ENCODE measurements around the gene ZNF512B. TPM values are rescaled to one million over a fixed set of nuclear protein-coding genes. Genes with fewer than 3 reads are reported as not detected.

Gene ZNF512B
- total RNA-seq, 2 experiments from 2014 or later = 12.5 to 13.5 TPM

DNA sequence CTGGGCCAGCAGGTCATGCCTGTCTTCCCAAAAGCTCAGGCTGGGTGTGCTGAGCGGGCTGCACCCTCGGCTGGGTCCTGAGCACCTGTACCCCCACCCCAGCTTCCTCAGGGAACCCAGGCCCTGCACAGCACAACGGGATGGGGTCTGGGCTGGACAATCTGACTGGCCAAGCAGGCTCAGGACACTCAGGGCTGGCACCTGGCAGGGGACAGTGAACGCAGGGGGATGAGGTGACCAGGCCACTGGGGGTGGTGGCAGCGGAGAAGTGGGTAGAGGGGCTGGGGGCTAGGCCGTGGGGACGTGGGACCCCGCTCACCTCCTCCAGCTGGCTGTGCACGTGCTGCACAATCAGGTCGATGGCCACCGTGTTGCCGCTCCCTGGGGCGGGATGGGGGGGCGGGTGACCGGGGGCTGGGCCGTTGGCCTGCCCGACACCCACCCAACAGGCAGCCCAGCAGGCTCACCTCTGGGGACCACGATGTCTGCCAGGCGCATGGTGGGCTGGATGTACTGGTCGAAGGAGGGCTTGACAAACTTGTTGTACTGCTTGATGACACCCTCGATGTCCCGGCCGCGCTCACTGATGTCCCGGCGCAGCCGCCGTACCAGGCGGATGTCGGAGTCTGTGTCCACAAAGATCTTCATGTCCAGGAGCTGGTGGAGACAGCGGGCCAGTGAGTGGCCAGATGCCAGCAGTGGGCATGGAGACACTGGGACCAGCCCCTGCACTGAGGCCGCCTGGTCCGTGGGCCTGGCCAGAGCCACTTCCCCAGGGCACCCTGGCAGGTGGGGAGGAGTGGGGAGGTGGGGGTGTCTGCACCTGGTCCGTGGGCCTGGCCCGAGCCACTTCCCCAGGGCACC lies 25.4 kb downstream of the ZNF512B start:
- H3K36me3 Mint-ChIP-seq = peaks cover 11% of the 10 kb centered on the region
- CTCF ChIA-PET = no interaction called here
- POLR2A ChIA-PET = interaction anchor here (1.3 kb wide), 1 partner anchor 8 kb away, joined by 4 read pairs; no protein-coding TSS in a partner anchor

DNA sequence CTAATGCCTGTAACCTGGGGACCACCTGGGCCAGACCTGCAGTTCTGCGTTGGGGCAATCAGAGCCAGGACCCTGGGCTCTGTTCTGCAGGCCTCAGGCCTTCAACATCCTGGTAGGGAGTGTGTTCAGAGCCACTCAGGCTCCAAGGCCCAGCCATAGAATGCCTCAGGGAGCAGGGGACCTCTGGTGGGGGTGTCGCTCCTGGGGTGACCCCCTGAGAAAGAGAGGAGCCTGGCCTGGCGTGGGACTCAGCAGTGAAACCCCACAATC lies 26.0 kb downstream of the ZNF512B start:
- intact Hi-C loops (cut with micrococcal nuclease) = no loop called here
- H3K4me1 Mint-ChIP-seq (ENCODE audit: low read depth) = peaks cover 24% of the 10 kb centered on the region
- H3K27me3 Mint-ChIP-seq = no peaks in the 10 kb centered on the region
- peaks cover 11% of the 10 kb centered on the region for H3K36me3 Mint-ChIP-seq
- no peak for DNase-seq
- ChIA-PET POLR2A (interaction anchor here (1.3 kb wide), 1 partner anchor 8 kb away, joined by 4 read pairs; no protein-coding TSS in a partner anchor), CTCF (no interaction called here)
- H3K27ac Mint-ChIP-seq = no peak overlapping the region
- no peak overlapping the region for H3K4me3 Mint-ChIP-seq
- H3K9me3 Mint-ChIP-seq = no peaks in the 10 kb centered on the region

More for the DNA sequence above, 25.4 kb downstream of the ZNF512B start:
- intact Hi-C loops (cut with micrococcal nuclease) = no loop called here
- Mint-ChIP-seq H3K27ac (no peak overlapping the region), H3K9me3 (no peaks in the 10 kb centered on the region), H3K4me1 (ENCODE audit: low read depth) (peaks cover 30% of the 10 kb centered on the region), H3K27me3 (no peaks in the 10 kb centered on the region), H3K4me3 (no peak overlapping the region)
- no peak for DNase-seq

DNA sequence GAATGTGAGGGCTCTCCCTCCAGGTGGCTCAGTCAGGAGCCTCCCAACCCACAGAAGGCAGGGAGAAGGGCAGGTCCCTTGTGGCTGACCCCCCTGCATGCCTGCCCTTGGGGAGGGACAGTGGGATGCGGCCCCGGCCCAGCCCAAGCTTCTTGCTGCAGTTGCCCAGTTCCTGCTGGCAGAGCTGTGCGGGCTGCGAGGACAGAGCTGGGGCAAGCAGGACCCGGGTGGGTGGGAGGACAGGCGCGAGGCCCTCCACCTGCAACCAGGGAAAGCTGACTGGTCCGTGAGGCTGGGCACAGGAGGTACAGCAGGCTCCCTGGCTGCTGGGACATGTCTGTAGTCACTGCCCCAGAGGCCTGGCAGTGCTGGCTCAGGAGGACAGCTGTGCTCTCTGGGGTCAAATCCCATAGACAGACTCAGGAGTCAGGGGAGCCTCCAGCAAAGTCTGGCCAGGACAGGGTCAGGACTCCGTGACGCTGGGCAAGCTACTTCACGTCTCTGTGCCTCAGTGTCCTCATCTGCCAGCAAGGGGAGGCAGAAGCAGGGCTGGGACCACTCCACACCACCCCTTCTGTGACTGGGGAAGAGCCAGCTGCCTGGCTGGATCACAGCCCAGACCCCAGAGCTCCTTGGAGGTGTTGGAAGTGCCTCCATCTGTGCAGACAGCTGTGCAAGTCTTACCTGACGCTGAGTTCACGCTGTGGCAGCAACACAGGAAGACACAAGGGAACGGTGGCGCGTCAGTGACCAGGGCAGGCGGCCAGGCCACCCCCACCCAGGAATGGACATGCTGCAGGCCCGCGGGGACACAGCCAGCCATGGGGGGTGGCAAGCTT lies 26.5 kb downstream of the ZNF512B start:
- Mint-ChIP-seq H3K27ac (no peak overlapping the region), H3K36me3 (peaks cover 11% of the 10 kb centered on the region), H3K27me3 (no peaks in the 10 kb centered on the region), H3K4me1 (ENCODE audit: low read depth) (peaks cover 20% of the 10 kb centered on the region), H3K4me3 (no peak overlapping the region), H3K9me3 (no peaks in the 10 kb centered on the region)
- DNase-seq = no peak
- CTCF ChIA-PET = no interaction called here
- intact Hi-C loops (cut with micrococcal nuclease) = no loop called here
- POLR2A ChIA-PET = interaction anchor here (1.3 kb wide), 1 partner anchor 9 kb away, joined by 4 read pairs; no protein-coding TSS in a partner anchor

DNA sequence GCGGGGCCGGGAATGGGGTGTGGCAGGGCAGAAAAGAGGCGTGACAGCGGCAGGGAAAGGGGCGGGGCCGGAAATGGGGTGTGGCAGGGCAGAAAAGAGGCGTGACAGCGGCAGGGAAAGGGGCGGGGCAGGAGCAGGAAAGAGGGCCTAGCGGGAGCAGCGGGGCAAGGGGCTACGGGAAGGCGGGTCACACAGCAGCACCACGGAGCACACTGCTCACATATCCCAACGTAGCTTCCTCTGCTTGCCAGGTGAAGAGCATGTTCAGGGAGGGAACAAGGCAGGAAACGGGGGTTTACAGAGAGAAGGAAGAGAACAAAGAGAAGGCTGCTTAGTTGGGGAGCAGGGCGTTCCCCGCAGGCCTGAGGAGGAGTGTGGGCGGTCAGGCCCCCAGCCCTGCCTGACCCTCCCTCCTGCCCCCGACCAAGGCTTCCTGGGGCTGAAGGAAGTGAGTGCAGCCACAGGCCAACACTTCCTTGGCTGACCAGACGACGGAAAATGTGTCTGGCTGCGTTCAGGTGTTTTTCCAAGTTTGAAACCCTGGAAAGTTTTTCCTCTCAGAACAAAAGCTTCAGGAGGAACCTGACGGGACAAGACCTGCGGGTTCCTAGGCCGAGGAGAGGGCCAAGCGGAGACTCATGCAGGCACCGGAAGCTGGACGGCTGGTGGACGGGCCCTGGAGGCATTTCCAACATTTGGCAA lies 27.3 kb downstream of the ZNF512B start:
- Mint-ChIP-seq H3K27ac (peak overlapping the region; percentile 77), H3K4me3 (no peak overlapping the region), H3K4me1 (ENCODE audit: low read depth) (peaks cover 12% of the 10 kb centered on the region), H3K9me3 (no peaks in the 10 kb centered on the region), H3K27me3 (no peaks in the 10 kb centered on the region), H3K36me3 (peaks cover 11% of the 10 kb centered on the region)
- peak; percentile 63 for DNase-seq
- CTCF ChIA-PET = no interaction called here
- POLR2A ChIA-PET = interaction anchor here (1.3 kb wide), 1 partner anchor 10 kb away, joined by 4 read pairs; no protein-coding TSS in a partner anchor
- intact Hi-C loops (cut with micrococcal nuclease) = no loop called here

- H3K27ac Mint-ChIP-seq = peak overlapping the region; percentile 49
- DNase-seq = peak; percentile 85
- peaks cover 11% of the 10 kb centered on the region for H3K36me3 Mint-ChIP-seq
- no peak overlapping the region for H3K4me3 Mint-ChIP-seq
- intact Hi-C loops (cut with micrococcal nuclease) = no loop called here
- no peaks in the 10 kb centered on the region for H3K9me3 Mint-ChIP-seq
- ChIA-PET CTCF (interaction anchor here (0.9 kb wide), 1 partner anchor 33 kb away, joined by 4 read pairs; no protein-coding TSS in a partner anchor), POLR2A (no interaction called here)
- H3K27me3 Mint-ChIP-seq = no peaks in the 10 kb centered on the region
- peaks cover 5% of the 10 kb centered on the region for H3K4me1 Mint-ChIP-seq (ENCODE audit: low read depth)
These were observed 28.2 kb downstream of the ZNF512B start for GRCh38 chr20:63941282-63942081.

- Mint-ChIP-seq H3K4me1 (ENCODE audit: low read depth) (peaks cover 5% of the 10 kb centered on the region), H3K36me3 (peaks cover 11% of the 10 kb centered on the region), H3K27ac (no peak overlapping the region), H3K9me3 (no peaks in the 10 kb centered on the region), H3K27me3 (no peaks in the 10 kb centered on the region), H3K4me3 (no peak overlapping the region)
- CTCF ChIA-PET = interaction anchor here (0.9 kb wide), 1 partner anchor 33 kb away, joined by 4 read pairs; no protein-coding TSS in a partner anchor
- DNase-seq = no peak
- intact Hi-C loops (cut with micrococcal nuclease) = no loop called here
- POLR2A ChIA-PET = no interaction called here
These were observed 29.1 kb downstream of the ZNF512B start for GRCh38 chr20:63940472-63941266.

- H3K36me3 Mint-ChIP-seq = peaks cover 12% of the 10 kb centered on the region
- POLR2A ChIA-PET = no interaction called here
- H3K4me1 Mint-ChIP-seq (ENCODE audit: low read depth) = peaks cover 5% of the 10 kb centered on the region
- H3K4me3 Mint-ChIP-seq = no peak overlapping the region
- DNase-seq = no peak
- H3K27ac Mint-ChIP-seq = no peak overlapping the region
- intact Hi-C loops (cut with micrococcal nuclease) = no loop called here
- no peaks in the 10 kb centered on the region for H3K9me3 Mint-ChIP-seq
- CTCF ChIA-PET = no interaction called here
- no peaks in the 10 kb centered on the region for H3K27me3 Mint-ChIP-seq
These were observed 29.7 kb downstream of the ZNF512B start for GRCh38 chr20:63940071-63940471.

GRCh38 chr20:63939061-63939935 lies 30.4 kb downstream of the ZNF512B start:
- peaks cover 12% of the 10 kb centered on the region for H3K36me3 Mint-ChIP-seq
- POLR2A ChIA-PET = no interaction called here
- DNase-seq = no peak

GRCh38 chr20:63937596-63937995 lies 32.1 kb downstream of the ZNF512B start:
- ChIA-PET CTCF (no interaction called here), POLR2A (no interaction called here)
- no peaks in the 10 kb centered on the region for H3K9me3 Mint-ChIP-seq
- H3K4me1 Mint-ChIP-seq (ENCODE audit: low read depth) = peaks cover 5% of the 10 kb centered on the region
- H3K27ac Mint-ChIP-seq = no peak overlapping the region
- H3K27me3 Mint-ChIP-seq = no peaks in the 10 kb centered on the region
- H3K4me3 Mint-ChIP-seq = no peak overlapping the region
- intact Hi-C loops (cut with micrococcal nuclease) = no loop called here
- DNase-seq = no peak
- H3K36me3 Mint-ChIP-seq = peaks cover 12% of the 10 kb centered on the region

More at GRCh38 chr20:63939061-63939935, 30.4 kb downstream of the ZNF512B start:
- H3K4me3 Mint-ChIP-seq = no peak overlapping the region
- CTCF ChIA-PET = no interaction called here
- peaks cover 5% of the 10 kb centered on the region for H3K4me1 Mint-ChIP-seq (ENCODE audit: low read depth)
- no peaks in the 10 kb centered on the region for H3K27me3 Mint-ChIP-seq
- intact Hi-C loops (cut with micrococcal nuclease) = no loop called here
- no peak overlapping the region for H3K27ac Mint-ChIP-seq
- H3K9me3 Mint-ChIP-seq = no peaks in the 10 kb centered on the region

DNA sequence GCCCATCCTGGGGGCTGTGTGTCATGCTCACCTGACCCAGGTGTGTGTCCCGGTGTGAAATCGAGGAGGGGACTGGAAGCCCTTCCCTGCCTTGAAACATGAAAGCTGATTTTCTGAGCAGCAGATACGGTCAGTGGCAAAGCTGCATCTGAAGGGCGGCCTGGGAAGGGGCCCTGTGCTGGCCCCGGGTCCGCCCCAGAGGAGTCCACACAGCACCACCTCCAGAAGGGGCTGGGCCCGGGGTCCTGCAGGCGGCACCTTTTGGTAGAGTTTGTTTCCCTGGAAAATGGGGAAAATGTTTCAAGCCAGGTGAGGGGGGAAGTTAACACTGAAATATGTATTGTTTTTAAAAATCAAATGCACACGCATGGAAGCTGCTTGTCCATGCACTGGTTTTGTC lies 34.3 kb downstream of the ZNF512B start:
- Mint-ChIP-seq H3K27me3 (no peaks in the 10 kb centered on the region), H3K36me3 (peaks cover 20% of the 10 kb centered on the region), H3K4me3 (no peak overlapping the region), H3K4me1 (ENCODE audit: low read depth) (no peaks in the 10 kb centered on the region), H3K9me3 (no peaks in the 10 kb centered on the region), H3K27ac (no peak overlapping the region)
- DNase-seq = no peak
- POLR2A ChIA-PET = no interaction called here
- intact Hi-C loops (cut with micrococcal nuclease) = no loop called here
- CTCF ChIA-PET = interaction anchor here (1.0 kb wide), 1 partner anchor 62 kb away, joined by 3 read pairs; no protein-coding TSS in a partner anchor
